ENCODE results near the gene ABLIM2.

Gene ABLIM2

DNA sequence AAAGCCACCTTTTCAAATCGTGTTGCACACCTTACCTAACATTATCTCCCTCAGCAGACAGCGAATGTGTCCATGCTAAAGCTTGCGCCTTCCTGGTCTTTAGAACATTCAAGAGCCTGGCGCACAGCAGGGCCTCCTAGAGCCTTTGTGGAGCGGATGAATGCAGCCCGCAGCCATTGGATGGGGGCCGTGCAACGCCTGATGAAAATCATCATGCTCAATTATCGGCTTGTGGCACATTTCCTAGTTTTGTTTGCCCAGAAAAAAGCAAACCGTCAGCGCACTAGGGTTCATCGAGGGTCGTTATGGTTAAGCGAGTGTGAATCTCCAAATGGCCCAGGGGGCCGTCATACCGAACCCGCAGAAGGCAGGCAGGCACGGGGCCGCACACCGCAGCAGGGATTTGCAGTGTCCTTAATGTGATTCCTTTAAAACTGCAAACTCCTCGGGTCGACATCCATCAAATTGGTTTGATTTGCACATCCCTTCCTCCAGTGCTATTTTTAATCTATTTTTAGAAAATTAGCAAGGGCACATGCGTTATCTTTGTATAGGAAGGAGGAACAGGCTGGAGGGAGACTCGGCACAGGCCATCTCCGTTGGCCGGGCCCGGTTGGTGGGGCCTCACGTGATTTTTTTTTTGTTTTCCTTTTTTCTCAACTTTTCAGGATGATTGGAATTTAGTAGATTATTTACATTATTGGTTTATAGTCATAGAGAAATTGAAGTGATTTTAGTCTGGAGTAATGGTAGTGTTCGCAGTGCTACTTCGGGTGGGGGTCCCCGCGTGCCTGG, 53.1 kb downstream of the ABLIM2 start:
- in situ Hi-C loops (cut with MboI; ENCODE audit: low sequenced_read_pairs): no loop called here

DNA sequence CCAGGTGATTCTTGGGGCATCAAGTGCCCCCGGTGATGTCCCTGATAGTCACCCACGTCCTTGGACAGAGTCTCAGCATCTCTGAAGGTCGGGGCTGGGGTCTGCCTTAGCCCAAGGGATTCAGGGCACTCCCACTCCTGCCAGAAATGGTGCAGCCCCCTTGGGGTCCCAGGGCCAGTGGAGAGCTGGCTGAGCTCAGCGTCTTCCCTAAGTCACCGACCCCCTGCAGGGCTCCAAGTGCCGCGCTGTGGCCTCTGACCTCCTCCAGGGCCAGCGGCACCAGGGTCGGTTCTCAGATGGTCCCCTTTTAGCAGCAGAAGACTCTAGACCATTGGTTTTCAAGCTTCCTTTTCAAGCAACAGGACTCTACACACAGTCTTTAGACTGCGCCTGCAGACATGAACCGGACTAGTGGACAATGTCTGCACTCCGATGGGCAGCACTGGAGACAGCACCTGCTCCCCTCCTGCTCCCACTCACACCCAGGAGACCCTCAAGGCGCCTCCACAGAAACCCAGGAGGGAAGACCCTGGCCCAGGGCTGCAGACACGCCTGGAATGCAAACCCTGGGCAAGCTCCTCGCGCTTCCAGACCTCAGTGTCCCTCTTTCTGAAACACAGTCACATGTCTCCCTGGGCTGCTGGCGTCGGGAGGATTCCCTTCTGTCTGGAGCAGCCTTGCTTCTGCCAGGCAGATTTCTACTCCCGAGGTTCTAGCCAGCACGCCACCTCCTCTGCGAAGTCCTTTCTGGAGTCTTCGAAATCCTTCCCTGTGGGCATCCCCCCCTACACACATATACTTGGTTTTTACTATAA, 53.9 kb downstream of the ABLIM2 start:
- in situ Hi-C loops (cut with MboI; ENCODE audit: low sequenced_read_pairs): no loop called here

DNA sequence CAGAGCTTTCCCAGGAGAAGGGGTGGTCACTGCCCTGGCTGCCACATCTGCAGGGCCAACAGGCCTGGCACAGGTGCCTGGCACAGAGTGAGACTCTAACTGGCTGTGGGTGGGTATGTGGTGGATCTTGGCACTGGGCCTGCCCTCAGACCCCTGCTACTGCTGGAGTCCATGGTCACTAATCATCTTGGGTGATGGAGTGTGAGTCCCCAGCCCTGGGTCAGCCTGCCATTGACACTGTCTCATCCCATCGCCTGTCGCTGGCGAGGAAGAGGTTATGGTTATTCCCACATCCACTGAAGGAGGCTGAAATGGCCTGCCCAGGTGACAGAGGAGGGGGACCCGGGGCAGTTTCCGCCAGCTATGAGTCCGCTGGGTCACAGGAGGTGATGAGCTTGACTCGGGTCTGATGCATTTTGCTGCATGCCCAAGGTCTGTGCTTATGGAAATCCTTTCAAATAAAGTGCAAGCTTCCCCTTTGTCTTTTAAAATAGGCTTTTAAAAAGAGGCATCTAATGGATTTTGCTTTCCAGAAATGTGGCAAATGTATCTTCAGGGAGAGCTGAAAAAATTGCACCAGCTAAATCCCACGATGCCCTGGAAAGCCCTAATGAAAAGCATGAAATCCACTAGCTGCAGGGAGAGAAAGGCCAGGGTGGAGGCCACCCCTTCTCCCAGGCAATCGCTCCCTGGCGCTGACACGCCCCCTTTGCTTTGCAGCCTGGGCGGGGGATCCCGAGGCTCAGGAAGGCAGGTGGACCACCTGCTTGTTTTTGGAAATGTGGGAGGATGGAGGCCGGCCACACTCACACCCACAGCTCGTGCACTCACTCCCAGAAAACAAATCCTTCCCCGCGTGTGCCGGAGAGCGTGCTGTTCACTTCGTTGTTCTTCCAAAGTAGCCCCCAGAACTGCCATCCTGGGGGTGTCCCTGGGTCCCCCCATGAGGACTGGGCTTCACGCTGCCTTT, 54.9 kb downstream of the ABLIM2 start:
- in situ Hi-C loops (cut with MboI; ENCODE audit: low sequenced_read_pairs): no loop called here

DNA sequence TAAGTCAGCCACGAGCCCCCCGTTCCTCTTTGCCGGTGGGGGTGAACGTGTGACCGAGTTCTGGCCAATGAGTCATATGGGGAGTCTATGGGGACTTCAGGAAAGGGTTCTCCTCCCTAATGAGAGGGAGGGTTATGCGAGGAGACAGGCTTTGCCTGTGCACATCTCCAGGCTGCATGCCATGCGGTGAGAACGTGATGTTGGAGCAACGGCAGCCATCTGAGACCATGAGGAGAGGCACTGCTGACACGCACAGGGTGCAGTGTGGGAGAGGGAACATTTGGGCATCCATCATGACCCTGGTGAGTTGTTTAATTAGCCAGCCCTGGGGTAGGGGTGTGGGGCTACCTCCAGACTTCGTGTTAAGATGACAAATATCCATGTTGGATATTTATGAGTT, 55.8 kb downstream of the ABLIM2 start:
- in situ Hi-C loops (cut with MboI; ENCODE audit: low sequenced_read_pairs): no loop called here

DNA sequence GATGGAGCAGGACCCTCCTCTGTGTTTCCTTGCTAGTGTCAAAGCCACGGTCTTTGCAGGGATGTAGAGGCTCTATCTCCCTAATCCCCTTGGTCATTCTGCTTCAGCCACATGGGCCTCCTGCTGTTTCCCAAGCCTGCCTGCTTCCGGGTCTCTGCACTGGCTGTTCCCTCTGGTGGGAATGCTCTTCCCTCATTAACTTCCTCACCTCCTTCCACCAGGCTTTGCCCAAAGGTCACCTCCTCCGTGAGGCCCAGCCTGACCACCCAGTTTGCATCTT, 56.6 kb downstream of the ABLIM2 start:
- in situ Hi-C loops (cut with MboI; ENCODE audit: low sequenced_read_pairs): no loop called here

DNA sequence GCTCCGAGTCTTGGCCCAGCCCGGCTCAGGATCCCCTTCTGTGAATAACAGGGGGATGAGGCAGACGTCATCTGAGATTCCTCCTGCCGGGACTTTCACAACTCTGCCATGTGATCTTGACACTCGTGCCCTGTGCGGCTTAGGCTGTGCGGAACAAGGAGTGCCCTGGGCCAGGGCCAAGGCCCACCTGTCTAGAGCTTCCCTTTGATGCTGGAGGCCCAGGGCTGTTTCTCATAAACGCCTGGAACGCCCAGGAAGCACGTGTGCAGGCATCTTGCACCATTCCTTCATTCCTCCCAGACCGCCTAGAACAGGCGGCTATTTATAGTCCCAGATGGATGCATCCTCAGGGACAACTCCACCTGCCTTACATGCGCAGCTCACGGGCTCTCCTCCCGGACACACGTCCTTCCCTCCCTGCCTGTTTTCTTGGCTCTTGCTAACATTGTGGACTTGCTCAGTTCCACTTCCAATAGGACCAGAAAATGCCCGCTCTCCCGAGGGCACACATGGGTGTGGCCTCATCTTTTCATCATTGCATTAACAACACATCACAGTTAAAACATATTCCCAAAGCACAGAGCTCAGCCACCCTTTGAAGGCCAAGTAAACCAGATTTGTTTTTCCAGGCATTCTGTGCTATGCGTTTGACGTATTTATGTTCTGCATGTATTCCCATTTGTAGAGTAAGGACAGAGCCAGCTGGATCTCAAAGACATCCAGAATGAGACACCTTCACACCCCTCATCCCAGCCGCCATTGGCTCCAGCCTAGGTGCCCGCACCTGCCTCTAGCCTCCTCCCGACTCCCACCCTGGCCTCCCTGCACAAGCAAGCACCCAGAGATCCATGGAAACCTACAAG, 57.2 kb downstream of the ABLIM2 start:
- in situ Hi-C loops (cut with MboI; ENCODE audit: low sequenced_read_pairs): no loop called here

DNA sequence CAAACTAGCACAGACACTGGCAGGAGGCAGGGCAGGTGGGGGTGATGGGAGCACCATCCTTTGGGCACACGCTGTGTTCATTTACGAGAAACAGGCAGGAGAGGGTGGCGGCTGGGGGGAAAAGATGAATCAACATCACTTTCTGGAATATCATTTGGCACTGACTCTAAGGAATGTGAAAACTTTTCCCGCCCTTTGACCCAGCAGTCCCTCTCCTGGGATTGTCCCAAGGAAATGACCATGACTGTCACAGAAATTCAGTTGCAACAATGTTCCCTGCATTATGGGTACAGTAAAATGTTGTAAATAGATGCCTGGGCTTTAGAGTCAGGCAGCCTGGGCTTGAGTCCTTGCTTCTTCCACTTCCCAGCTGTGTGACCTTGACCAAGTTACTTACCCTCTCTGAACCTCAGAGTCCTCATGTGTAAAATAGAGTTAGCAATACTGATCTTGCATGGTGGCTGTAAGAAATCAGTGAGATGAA, 58.6 kb downstream of the ABLIM2 start:
- in situ Hi-C loops (cut with MboI; ENCODE audit: low sequenced_read_pairs): no loop called here

DNA sequence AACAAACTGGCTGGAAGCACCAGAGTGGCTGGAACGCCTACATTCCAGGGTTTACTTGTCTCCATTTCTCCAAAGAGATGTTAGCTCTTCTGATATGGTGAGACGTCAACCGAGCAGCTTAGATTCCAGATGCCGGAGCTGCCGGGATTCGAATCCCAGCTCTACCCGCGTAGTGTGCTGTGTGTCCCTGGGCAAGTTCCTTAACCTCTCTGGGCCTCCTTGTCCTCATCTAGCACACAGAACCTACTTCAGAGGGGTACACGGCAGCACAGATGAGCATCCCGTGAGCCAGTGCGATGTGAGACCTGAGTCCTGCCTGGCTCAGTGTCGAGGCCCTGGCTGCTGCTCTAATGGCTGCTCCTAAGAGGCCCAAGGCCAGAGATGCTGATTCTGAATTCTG, 60.1 kb downstream of the ABLIM2 start:
- in situ Hi-C loops (cut with MboI; ENCODE audit: low sequenced_read_pairs): no loop called here

DNA sequence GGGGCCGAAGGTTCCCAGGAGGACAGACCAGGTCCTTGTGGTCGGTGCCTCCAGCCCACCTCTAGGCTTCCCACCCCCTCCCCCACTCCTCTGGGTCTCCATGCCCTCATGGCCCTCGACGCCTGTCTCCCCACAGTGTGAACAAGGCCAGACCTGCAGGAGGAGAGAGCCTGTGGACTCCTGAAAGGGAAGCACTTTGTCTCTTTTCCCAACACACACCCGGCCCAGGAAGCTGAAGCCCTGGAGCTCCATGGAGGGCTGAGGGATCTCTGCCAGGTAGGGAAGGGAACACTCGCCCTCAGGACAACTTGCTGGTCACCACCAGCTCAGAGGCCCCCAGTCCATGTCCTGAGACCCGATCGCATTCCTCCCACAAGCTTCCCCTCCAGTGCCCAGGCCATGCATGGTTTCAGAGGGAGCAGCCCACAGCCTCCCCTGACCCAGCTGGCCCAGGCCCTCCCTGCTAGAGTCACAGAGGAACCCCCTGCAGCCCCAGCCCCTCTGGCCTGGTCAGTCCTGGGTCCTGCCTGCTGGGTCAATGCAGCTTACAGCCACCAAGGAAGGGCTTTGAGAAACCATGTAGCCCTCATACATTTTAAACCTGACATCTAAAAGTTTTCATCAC, 60.8 kb downstream of the ABLIM2 start:
- in situ Hi-C loops (cut with MboI; ENCODE audit: low sequenced_read_pairs): no loop called here

DNA sequence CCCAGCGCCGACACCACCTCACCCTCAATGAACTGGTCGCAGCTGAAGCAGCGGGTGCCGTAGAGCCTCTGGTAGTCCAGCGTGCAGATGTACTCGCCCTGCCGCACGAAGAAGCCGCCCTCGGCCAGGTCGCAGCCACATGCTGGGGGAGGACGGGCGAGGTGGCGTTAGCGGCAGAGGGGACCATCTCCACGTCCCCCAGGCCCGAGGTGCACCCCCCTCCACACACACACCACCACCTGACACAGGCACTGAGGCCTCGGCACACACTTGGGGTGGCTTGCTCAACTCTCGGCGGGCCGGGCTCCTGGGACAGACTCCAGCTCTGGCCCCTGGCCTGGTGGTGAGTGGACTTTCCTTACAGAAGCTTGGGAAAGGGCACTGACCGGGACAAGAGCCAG, 61.5 kb downstream of the ABLIM2 start:
- in situ Hi-C loops (cut with MboI; ENCODE audit: low sequenced_read_pairs): no loop called here

DNA sequence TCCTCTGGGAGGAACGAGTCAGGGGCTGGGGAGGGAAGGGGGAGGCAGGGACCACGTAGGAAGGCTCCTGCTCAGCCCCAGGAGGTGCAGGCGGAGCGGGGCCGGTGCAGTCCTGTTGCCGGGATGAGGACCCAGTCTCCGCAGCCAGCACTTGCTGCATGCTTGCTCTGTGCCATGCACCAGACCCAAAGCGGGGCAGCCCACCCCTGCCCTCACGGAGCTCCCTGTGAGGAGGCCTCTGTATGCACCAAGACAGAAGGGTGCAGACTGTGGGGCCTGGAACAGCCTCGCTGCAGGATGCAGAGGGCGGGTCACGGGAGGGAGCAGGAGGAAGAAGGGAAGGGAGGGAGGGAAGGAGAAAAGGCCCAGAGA, 61.9 kb downstream of the ABLIM2 start:
- in situ Hi-C loops (cut with MboI; ENCODE audit: low sequenced_read_pairs): no loop called here

DNA sequence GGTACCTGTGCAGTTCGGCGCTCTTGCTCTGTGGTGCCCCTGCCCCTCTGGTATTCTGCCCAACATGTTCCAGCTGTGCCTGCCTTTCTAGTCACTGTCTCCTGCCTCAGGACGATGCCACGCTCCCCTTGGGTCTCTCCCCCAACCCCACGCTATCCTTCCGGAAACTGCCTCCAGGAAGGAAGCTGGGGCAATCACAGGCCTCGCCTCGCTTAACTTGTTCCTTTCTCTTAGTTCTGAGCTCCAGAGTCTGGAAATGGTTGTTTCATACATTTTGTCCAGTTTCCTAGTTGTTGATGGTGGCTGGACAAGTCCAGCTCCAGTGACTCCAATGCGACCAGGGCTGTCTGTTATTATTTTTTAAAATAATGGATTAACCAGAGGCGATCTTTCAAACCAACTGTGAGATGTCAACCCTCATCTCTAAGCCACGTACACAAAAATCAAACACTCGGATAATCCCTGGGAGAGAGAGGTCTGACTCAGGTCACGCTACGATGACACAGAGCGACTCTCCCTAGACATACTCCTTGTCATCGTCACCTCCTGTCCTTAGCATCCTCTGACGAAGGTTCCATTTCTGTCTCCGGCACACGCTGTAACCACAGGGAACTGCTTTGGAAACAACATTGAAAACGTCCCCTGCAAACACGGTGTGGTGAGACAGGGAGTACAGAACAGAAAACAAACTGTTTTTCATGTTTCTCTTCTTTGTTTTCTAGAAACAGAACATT, 62.5 kb downstream of the ABLIM2 start:
- in situ Hi-C loops (cut with MboI; ENCODE audit: low sequenced_read_pairs): no loop called here

DNA sequence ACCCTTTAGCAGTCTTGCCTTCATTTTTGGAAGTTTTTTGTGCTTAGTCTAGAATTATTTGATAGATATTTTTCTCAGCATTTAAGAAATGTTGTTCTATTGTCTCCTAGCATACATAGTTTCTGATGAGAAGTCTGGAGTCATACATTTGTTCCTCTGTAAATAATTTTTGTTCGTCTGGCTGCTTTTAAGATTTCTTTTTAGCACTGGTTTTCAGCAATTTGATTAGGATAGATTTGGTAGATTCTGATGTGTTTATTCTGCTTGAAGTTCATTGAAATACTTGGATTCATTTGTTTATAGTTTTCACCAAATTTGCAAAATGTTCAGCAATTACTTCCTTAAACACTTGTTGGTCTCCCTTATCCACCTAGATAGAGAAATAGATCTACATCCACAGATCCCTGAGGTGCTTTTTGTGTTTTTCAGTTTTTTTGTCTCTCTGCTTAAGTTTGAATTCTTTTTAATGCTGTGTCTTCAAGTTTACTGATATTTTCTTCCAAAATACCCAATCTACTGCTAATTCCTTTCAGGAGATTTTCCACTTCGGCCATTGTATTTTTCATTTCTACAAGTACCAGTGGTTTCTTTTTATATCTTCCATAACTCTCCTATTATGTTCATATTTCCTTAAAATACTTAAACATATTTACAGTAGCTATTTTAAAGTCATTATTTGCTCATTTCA, 64.9 kb downstream of the ABLIM2 start:
- in situ Hi-C loops (cut with MboI; ENCODE audit: low sequenced_read_pairs): no loop called here

DNA sequence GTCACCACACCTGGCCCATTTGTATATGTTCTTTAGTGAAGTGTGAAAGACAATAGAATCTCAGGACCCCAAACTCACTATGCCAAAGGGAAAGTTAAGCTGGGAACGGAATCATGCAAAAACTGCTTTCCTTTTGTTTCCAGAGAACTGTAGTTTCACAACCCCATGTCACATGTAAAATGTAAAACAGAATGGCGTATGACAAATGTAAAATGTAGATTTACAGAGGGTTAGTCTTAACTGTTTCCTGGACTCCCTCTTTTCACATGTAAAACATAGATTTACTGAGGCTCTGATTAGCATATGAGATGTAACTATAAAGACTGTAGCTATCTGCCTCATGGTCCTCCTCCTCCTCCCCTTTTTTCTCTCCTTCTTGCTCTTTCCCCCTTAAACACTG, 66.3 kb downstream of the ABLIM2 start:
- in situ Hi-C loops (cut with MboI; ENCODE audit: low sequenced_read_pairs): no loop called here

DNA sequence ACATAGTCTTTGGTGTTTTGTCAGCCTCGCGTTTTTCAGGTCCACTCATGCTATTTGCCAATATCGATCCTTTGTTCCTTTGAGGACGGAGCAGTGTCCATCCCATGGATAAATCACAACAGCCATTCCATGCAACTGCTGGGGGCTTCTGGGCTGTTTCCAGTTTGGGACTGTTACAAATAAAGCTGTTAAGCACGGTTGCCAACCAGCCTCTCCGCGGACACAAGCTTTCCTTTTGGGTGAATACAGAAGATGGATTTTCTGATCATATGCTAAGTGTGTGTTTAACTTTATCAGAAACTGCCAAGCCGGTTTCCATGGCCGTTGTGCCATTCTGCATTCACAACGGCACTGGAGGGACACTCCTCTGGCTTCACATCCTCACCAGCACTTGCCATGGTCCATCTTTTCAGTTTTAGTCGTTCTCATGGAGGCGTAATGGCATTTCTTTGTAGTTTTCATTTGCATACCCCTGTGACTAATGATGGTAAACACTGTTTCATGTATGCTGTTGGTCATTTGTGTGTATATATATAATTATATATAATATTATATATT, 67.8 kb downstream of the ABLIM2 start:
- in situ Hi-C loops (cut with MboI; ENCODE audit: low sequenced_read_pairs): no loop called here

DNA sequence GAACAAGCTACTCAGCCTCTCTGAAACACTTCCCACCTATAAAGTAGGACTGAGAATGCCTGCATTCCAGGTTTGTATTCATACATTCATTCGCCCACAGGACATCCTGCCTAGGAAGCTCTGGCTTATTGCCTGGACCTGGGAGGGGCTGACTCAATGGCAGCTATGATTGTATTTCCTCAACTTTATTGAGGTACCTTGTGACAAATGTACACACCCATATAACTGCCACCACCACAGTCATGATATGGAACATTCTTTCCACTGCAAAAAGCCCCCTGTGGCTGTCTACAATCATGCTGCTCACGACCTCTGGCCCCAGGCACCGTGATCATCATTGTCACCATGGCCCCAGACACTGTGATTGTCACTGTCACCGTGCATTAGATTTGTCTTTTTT, 68.3 kb downstream of the ABLIM2 start:
- in situ Hi-C loops (cut with MboI; ENCODE audit: low sequenced_read_pairs): no loop called here

DNA sequence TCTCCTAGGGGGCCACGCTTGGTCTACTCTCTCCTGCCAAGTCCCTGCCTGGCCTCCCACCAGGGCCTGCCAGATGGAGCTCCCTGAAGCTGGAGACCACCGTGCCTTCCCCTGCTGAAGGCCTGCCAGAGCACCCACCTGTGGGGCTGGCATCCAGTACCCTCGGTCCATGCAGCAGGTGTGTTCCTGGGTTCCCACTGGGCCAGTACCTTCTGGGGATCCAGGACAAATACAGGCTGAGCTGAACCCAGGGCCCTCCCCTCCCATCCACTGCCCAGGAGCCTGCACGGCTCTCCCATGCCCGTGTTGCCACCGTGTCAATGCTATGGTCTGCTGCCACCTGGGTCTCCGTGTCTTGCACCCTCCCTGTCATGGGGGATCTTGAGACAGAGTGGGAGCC, 68.8 kb downstream of the ABLIM2 start:
- in situ Hi-C loops (cut with MboI; ENCODE audit: low sequenced_read_pairs): no loop called here

DNA sequence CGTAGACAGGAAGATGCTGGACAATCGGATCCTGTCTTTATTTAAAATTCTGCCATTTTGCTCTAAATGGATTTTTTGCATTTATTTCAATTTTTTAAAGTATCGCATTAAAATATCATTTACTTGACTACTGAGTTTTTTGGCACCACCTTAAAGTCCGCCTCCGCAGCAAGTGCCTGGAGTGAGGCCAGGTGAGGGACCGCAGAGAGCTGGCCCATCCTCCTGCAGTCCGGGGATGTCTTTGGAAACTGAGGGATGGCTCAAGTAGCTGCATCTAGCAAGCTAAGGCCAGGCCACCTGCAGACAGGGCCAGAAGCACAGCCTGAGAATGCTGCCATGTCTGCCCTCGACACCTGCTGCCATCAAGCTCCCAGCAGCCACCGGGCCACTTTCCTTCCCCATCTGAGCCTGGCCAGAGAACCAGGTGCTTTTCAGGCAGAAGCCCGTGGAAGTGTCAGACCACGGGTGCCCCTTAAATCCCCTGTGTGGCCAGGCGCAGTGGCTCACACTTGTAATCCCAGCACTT, 69.6 kb downstream of the ABLIM2 start:
- in situ Hi-C loops (cut with MboI; ENCODE audit: low sequenced_read_pairs): no loop called here
